ENCODE data around the gene GULP1.

DNA sequence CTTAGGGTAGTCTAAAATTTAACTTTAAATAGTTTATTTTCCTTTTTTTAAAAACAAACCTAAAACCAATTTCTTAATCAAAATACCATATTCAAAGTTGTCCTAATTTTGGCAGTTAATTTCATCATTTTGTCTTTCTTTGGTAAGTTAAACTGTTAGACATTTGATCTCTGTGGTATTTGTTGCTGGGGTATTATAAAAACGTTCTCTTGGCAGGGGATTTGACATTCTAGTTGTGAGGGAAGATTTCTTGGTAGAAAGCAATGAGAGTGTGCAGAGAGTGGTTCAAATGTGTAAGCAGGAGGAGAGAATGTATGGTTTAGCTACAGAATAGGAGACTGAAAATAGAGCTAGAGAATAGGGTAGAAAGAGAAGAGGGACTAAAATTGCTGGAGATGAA, 14.6 kb downstream of the GULP1 start:
- TF ChIP-seq MXI1 (IDR thresholded peaks at IDR 0.05; ENCODE audit: borderline replicate concordance, low read depth, low read length) (no peak), MAFK (IDR thresholded peaks at IDR 0.05; ENCODE audit: low read depth, low read length) (no peak), CEBPB (IDR thresholded peaks at IDR 0.05; ENCODE audit: low read depth, low read length) (no peak), BHLHE40 (IDR thresholded peaks at IDR 0.05; ENCODE audit: low read depth, low read length) (no peak), SMC3 (IDR thresholded peaks at IDR 0.05; ENCODE audit: low read depth, low read length) (no peak), NFE2L2 (IDR thresholded peaks at IDR 0.05; ENCODE audit: low read depth, low read length) (no peak), POLR2A (IDR thresholded peaks at IDR 0.05; ENCODE audit: low read depth, low read length) (no peak), RFX5 (IDR thresholded peaks at IDR 0.05; ENCODE audit: low read depth, low read length) (no peak)
- TF ChIP-seq, protein P1, sequence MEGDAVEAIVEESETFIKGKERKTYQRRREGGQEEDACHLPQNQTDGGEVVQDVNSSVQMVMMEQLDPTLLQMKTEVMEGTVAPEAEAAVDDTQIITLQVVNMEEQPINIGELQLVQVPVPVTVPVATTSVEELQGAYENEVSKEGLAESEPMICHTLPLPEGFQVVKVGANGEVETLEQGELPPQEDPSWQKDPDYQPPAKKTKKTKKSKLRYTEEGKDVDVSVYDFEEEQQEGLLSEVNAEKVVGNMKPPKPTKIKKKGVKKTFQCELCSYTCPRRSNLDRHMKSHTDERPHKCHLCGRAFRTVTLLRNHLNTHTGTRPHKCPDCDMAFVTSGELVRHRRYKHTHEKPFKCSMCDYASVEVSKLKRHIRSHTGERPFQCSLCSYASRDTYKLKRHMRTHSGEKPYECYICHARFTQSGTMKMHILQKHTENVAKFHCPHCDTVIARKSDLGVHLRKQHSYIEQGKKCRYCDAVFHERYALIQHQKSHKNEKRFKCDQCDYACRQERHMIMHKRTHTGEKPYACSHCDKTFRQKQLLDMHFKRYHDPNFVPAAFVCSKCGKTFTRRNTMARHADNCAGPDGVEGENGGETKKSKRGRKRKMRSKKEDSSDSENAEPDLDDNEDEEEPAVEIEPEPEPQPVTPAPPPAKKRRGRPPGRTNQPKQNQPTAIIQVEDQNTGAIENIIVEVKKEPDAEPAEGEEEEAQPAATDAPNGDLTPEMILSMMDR (conservative IDR thresholded peaks at IDR 0.05; ENCODE audit: low read depth, low read length), result no peak
- TF ChIP-seq, protein P2, sequence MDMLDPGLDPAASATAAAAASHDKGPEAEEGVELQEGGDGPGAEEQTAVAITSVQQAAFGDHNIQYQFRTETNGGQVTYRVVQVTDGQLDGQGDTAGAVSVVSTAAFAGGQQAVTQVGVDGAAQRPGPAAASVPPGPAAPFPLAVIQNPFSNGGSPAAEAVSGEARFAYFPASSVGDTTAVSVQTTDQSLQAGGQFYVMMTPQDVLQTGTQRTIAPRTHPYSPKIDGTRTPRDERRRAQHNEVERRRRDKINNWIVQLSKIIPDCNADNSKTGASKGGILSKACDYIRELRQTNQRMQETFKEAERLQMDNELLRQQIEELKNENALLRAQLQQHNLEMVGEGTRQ (IDR thresholded peaks at IDR 0.05; ENCODE audit: low read depth, low read length), result no peak
